Progenitor cell of endocrine pancreas (in vitro differentiated cells): ENCODE measurements around the gene MS4A1. TPM values are rescaled to one million over a fixed set of nuclear protein-coding genes. Genes with fewer than 3 reads are reported as not detected.
"Not testable (repeated sequence)": the region's sequence is repeated elsewhere in the genome, so short reads cannot be mapped to it uniquely, and the experiment has no call there.

ENCODE experiments used
- DNase-seq: peaks from one replicate; pipeline ENCODE4 v3.0.0; 2021; ENCODE audit warnings: low spot score; ENCODE audit not compliant: unreplicated experiment
- H3K27ac Mint-ChIP-seq: 2 replicates; pipeline ENCODE4 v1.8.0; 2021; ENCODE audit warnings: mild to moderate bottlenecking, moderate library complexity, mixed read lengths
- H3K27me3 Mint-ChIP-seq: 2 replicates; pipeline ENCODE4 v1.8.0; 2021; ENCODE audit warnings: mixed read lengths
- H3K36me3 Mint-ChIP-seq: 2 replicates; pipeline ENCODE4 v1.8.0; 2022; ENCODE audit warnings: mixed read lengths; ENCODE audit not compliant: insufficient read depth
- H3K4me1 Mint-ChIP-seq: 2 replicates; pipeline ENCODE4 v1.8.0; 2021; ENCODE audit warnings: low read depth, mixed read lengths
- H3K4me3 Mint-ChIP-seq: 2 replicates; pipeline ENCODE4 v1.8.0; 2021; ENCODE audit warnings: low read depth, mild to moderate bottlenecking, moderate library complexity, mixed read lengths
- H3K9me3 Mint-ChIP-seq: 2 replicates; pipeline ENCODE4 v1.8.0; 2021; ENCODE audit warnings: low read depth, mixed read lengths
- total RNA-seq: library from RNA; stranded (reverse); gene quantifications from 2 replicates; pipeline ENCODE4 v1.2.1, GENCODE V29; 2021
- TF ChIP-seq, protein P1 (sequence below): fragments of 200-600 bp; sonication (generic); IDR thresholded peaks from one replicate; pipeline ENCODE4 v1.5.0; 2021; ENCODE audit warnings: antibody characterized with exemption, mild to moderate bottlenecking; ENCODE audit not compliant: unreplicated experiment

MS4A1 gene
- total RNA-seq, 1 donor from 2014 or later, result not detected

- no peaks in the 10 kb centered on the region for H3K27me3 Mint-ChIP-seq
- TF ChIP-seq, protein P1, sequence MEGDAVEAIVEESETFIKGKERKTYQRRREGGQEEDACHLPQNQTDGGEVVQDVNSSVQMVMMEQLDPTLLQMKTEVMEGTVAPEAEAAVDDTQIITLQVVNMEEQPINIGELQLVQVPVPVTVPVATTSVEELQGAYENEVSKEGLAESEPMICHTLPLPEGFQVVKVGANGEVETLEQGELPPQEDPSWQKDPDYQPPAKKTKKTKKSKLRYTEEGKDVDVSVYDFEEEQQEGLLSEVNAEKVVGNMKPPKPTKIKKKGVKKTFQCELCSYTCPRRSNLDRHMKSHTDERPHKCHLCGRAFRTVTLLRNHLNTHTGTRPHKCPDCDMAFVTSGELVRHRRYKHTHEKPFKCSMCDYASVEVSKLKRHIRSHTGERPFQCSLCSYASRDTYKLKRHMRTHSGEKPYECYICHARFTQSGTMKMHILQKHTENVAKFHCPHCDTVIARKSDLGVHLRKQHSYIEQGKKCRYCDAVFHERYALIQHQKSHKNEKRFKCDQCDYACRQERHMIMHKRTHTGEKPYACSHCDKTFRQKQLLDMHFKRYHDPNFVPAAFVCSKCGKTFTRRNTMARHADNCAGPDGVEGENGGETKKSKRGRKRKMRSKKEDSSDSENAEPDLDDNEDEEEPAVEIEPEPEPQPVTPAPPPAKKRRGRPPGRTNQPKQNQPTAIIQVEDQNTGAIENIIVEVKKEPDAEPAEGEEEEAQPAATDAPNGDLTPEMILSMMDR, result no peak
- H3K9me3 Mint-ChIP-seq, result no peaks in the 10 kb centered on the region
- H3K4me3 Mint-ChIP-seq, result no peak overlapping the region
- H3K4me1 Mint-ChIP-seq, result peaks cover 24% of the 10 kb centered on the region
- no peak for DNase-seq
- H3K36me3 Mint-ChIP-seq, result no peaks in the 10 kb centered on the region
- H3K27ac Mint-ChIP-seq, result peak overlapping the region; percentile 2
Measured at GRCh38 chr11:60431251-60431650, 24.4 kb upstream of the MS4A1 start.

- H3K4me1 Mint-ChIP-seq, result peaks cover 24% of the 10 kb centered on the region
- TF ChIP-seq, protein P1, result no peak
- no peak overlapping the region for H3K4me3 Mint-ChIP-seq
- H3K36me3 Mint-ChIP-seq, result no peaks in the 10 kb centered on the region
- H3K27ac Mint-ChIP-seq, result no peak overlapping the region
- no peaks in the 10 kb centered on the region for H3K27me3 Mint-ChIP-seq
- no peak for DNase-seq
- H3K9me3 Mint-ChIP-seq, result no peaks in the 10 kb centered on the region
Measured at GRCh38 chr11:60433401-60433800, 22.2 kb upstream of the MS4A1 start.

- Mint-ChIP-seq H3K4me3 (no peak overlapping the region), H3K4me1 (peaks cover 1% of the 10 kb centered on the region), H3K9me3 (peaks cover 6% of the 10 kb centered on the region), H3K27me3 (no peaks in the 10 kb centered on the region), H3K27ac (no peak overlapping the region), H3K36me3 (no peaks in the 10 kb centered on the region)
- TF ChIP-seq, protein P1, result no peak
- DNase-seq, result no peak
Measured at GRCh38 chr11:60447070-60447469, 8.6 kb upstream of the MS4A1 start.

DNA sequence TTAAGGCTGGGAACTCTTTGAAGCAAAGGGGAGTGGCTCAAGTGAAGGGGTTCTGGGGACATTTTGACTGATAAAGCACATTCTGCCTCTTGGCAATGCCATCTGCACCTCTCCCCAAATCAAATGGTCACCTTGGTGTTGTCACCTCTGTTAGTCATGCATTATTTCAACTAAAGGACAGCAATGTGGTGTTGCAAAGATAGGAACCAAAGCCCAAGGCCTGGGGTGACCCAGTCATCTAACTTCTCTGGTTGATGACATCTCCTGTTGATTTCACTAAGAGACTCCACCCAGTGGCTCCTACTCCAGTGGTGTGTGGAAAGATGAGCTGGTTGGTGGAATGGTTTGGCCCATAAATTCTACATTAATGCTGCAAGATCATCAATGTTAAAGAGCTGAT lies 7.8 kb upstream of the MS4A1 start:
- no peaks in the 10 kb centered on the region for H3K27me3 Mint-ChIP-seq

GRCh38 chr11:60451185-60451584 lies 4.5 kb upstream of the MS4A1 start:
- H3K27ac Mint-ChIP-seq, H3K9me3 Mint-ChIP-seq, H3K36me3 Mint-ChIP-seq, DNase-seq, H3K4me1 Mint-ChIP-seq, H3K4me3 Mint-ChIP-seq, H3K27me3 Mint-ChIP-seq: not testable (repeated sequence)

More for the DNA sequence above, 7.8 kb upstream of the MS4A1 start:
- H3K27ac Mint-ChIP-seq, result no peak overlapping the region
- no peaks in the 10 kb centered on the region for H3K36me3 Mint-ChIP-seq
- TF ChIP-seq, protein P1, result no peak
- peaks cover 1% of the 10 kb centered on the region for H3K4me1 Mint-ChIP-seq
- no peak for DNase-seq
- no peak overlapping the region for H3K4me3 Mint-ChIP-seq
- peaks cover 6% of the 10 kb centered on the region for H3K9me3 Mint-ChIP-seq

GRCh38 chr11:60454212-60454611 lies 1.4 kb upstream of the MS4A1 start:
- no peak overlapping the region for H3K4me3 Mint-ChIP-seq
- peaks cover 8% of the 10 kb centered on the region for H3K27me3 Mint-ChIP-seq
- TF ChIP-seq, protein P1, result no peak
- DNase-seq, result no peak
- no peaks in the 10 kb centered on the region for H3K4me1 Mint-ChIP-seq
- no peak overlapping the region for H3K27ac Mint-ChIP-seq
- no peaks in the 10 kb centered on the region for H3K36me3 Mint-ChIP-seq
- H3K9me3 Mint-ChIP-seq, result peaks cover 6% of the 10 kb centered on the region
